Small intestine (tissue), 16 donors: ENCODE results near the gene DENND5A. TPM values are rescaled to one million over a fixed set of nuclear protein-coding genes. Genes with fewer than 3 reads are reported as not detected.

Experiments used
- DNase-seq, 2 donors: peaks; one replicate each; pipeline versions ENCODE4 v3.0.0 to v3.0.0-alpha.2; 2013
- FAIRE-seq: peaks from 2 replicates; lab custom pipeline; 2012; peaks lifted over from hg19 to GRCh38; lab: Jason Lieb, UNC
- H3K27ac ChIP-seq, 3 donors: one replicate each; pipeline ENCODE4 v1.5.1; 2013; ENCODE audit warnings: low read length in 2 of 3, mild to moderate bottlenecking in 2 of 3, control low read depth in 1 of 3, inconsistent platforms in 1 of 3, low read depth in 1 of 3, moderate library complexity in 1 of 3
- H3K27me3 ChIP-seq, 3 donors: one replicate each; pipeline ENCODE4 v1.6.1; 2013; ENCODE audit warnings: low read length in 3 of 3, inconsistent platforms in 1 of 3; ENCODE audit not compliant: control insufficient read depth in 3 of 3, insufficient read depth in 3 of 3
- H3K36me3 ChIP-seq, 3 donors: one replicate each; pipeline ENCODE4 v1.6.1; 2013; ENCODE audit warnings: low read length in 3 of 3, inconsistent platforms in 1 of 3, low read depth in 1 of 3, mild to moderate bottlenecking in 1 of 3, moderate library complexity in 1 of 3; ENCODE audit not compliant: control insufficient read depth in 3 of 3, insufficient read depth in 2 of 3
- H3K4me1 ChIP-seq, 3 donors: one replicate each; pipeline ENCODE4 v1.6.1; 2013; ENCODE audit warnings: low read length in 2 of 3, inconsistent platforms in 1 of 3, low read depth in 1 of 3, mild to moderate bottlenecking in 1 of 3, moderate library complexity in 1 of 3; ENCODE audit not compliant: control insufficient read depth in 3 of 3, insufficient read depth in 2 of 3
- H3K4me3 ChIP-seq, 3 donors: one replicate each; pipeline ENCODE4 v1.5.1; 2013; ENCODE audit warnings: low read length in 3 of 3, control low read depth in 1 of 3, inconsistent platforms in 1 of 3, low read depth in 1 of 3, mild to moderate bottlenecking in 1 of 3, moderate library complexity in 1 of 3
- H3K9me3 ChIP-seq, 2 donors: one replicate each; pipeline ENCODE4 v1.6.1; 2013; ENCODE audit warnings: low read depth in 1 of 2, low read length in 1 of 2; ENCODE audit not compliant: control insufficient read depth in 2 of 2, insufficient read depth in 1 of 2
- WGBS, 3 donors: extraction: QIAGEN DNeasy Blood & Tissue Kit; methylation state at CpG; one replicate each; pipeline ENCODE4 v1.1.7; 2013; 5-methylcytosine and 5-hydroxymethylcytosine counted together
- long read RNA-seq, 10 donors: transcript quantifications; one replicate each; lab custom pipeline, GENCODE V29; 2026
- polyA plus RNA-seq, 4 donors: library from polyadenylated mRNA; stranded (reverse) in 3 of 4; unstranded in 1 of 4; fragments of 200-250 nt in 3 of 4; fragments of 120-200 nt in 1 of 4; gene quantifications; one replicate each; pipeline versions ENCODE4 v1.2.1 to v1.2.3, GENCODE V29; 2013
- donor health status: healthy with polysubstance abuse.
- donor health status: control.
- donor health status: control.
- donor health status: Bipolar disorder and iron deficiency.
- donor health status: healthy.

The DENND5A gene
- 10 to 100 TPM in 2 of 4 donors, 1 to 10 TPM in 1, under 1 TPM in 1; 0.89 to 17.7 (median 11.0) TPM for polyA plus RNA-seq
- long read RNA-seq, donor 1, partial matches to known transcripts: 0 of 1 reads
- long read RNA-seq, donor 1, other reads (novel, unspliced or antisense): 0 of 1 reads
- long read RNA-seq, donor 2: 0 reads
- long read RNA-seq, donor 3, partial matches to known transcripts: 5 of 6 reads
- long read RNA-seq, donor 3, other reads (novel, unspliced or antisense): 0 of 6 reads
- long read RNA-seq, donor 4: 0 reads
- long read RNA-seq, donor 5: 0 reads
- long read RNA-seq, donor 6: 0 reads
- long read RNA-seq, donor 7: 0 reads
- long read RNA-seq, donor 8: 0 reads
- long read RNA-seq, donor 9: 0 reads
- long read RNA-seq, donor 10: 0 reads

DNA sequence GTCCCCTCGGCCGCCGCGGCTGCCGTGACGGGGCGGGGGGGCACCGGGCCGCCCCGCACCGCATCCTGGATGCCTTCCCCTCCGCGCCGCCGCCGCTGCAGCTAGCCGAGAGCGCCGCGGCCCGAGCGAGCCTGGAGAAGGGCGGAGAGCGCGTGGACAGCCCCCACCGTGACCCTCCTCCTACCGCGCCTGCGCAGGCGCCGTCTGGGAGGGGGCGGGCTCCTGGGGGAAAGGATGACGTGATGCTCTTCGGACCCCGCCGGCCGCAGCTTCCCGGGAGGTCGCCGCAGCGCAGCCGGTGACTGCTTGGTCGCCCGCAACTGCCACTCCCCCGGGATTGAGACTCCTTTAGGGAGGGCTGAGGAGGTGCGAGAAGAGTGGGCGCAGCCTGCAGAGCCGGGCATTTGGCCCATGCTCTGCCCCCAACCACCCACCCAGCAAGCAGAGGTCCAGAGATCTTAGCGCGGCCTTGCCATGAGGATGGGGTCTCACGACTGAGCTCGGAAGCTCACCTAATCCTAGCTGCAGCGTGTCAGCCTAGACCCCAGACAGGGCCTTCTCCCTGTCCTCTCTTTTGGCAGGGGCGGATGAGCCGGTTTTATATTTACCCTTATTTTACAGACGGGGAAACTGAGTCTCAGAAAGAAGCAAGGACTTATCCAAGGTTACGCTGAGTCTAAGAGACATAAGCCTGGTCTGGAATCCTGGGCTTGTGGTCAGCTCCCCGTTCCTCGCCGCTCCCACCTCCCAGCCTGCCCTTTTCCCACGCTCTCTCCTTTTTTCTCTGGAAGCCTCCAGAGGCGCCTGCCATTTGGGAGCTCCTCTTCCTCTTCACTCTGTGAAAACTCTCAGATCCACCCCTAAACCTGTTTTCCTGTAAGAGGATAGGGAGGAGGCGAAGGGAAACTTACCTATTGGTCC is at the start of gene DENND5A:
Gene DENND5A (minus strand): TSS at position 140 of the 921 bp plus-strand sequence. CDS start 281 bp downstream, outside the sequence.
- H3K36me3 ChIP-seq: no peaks in the 10 kb centered on the region
- FAIRE-seq (no peak), DNase-seq (peak; percentile 49 to 90)
- H3K27ac ChIP-seq: peak within 1 kb of the TSS; percentile 39 to 92 (median 85)
- H3K4me3 ChIP-seq: peak within 1 kb of the TSS; percentile 68 to 85 (median 85)
- peaks cover 0 to 7% (median 0%) of the 10 kb centered on the region in 3 donors for H3K4me1 ChIP-seq
- no peaks in the 10 kb centered on the region for H3K9me3 ChIP-seq
- 9 to 20% (median 10%) methylated on average over 22 to 63 of the region's 63 CpGs for WGBS, 3 donors
- H3K27me3 ChIP-seq: peaks cover 0 to 3% (median 0%) of the 10 kb centered on the region in 3 donors

DNA sequence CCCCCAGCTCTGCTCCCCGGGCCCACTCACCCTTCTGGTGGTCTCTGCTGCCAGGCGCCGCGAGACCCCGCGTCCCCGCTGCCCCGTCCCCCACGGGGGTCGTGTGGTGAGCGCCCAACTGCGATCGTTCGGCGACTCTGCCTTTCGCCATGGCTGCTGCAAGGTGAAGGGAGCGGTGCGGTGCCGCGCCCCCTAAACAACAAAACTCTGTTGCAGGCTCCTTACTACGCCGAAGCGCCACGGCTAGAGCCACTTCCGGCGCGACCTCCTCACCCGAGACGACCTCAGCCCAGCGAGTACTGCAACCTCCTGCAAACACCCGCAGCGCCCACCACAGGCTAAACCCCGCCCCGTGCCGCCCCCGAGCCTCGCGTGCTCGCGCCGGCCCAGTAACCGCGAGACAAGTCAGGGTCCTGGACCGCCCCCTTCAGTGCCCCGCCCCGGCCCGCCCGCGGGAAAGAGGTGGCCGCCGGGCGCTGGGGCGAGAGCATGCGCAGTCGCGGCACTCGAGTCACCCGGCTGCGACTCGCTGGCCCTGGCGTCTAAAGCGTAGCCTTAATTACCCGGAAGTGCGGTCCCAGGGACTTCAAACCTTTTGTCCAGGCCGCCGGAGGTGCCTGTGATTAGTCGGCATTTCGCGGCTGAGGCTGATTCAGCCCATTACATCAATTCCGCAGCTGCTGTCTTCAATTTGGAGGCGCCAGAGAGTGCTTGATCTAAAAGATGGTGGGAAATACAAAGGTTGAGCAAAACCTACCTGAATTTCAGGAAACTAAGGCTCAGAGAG is 49.3 kb upstream of the DENND5A start, which contains the start of gene TMEM41B:
Gene TMEM41B (minus strand): TSS at position 303 of the 787 bp plus-strand sequence. CDS start 152 bp downstream, at position 151.
- DNase-seq: peak; percentile 99
- peaks cover 0 to 10% (median 0%) of the 10 kb centered on the region in 3 donors for H3K36me3 ChIP-seq
- no peaks in the 10 kb centered on the region for H3K27me3 ChIP-seq
- H3K4me3 ChIP-seq: peak within 1 kb of the TSS; percentile 89 to 99 (median 99)
- FAIRE-seq: no peak
- 0 to 1% (median 1%) methylated on average over 59 to 71 of the region's 71 CpGs for WGBS, 3 donors
- peak within 1 kb of the TSS; percentile 91 to 96 (median 95) for H3K27ac ChIP-seq
- H3K4me1 ChIP-seq: peaks cover 5 to 20% (median 9%) of the 10 kb centered on the region in 3 donors
- H3K9me3 ChIP-seq: no peaks in the 10 kb centered on the region

DNA sequence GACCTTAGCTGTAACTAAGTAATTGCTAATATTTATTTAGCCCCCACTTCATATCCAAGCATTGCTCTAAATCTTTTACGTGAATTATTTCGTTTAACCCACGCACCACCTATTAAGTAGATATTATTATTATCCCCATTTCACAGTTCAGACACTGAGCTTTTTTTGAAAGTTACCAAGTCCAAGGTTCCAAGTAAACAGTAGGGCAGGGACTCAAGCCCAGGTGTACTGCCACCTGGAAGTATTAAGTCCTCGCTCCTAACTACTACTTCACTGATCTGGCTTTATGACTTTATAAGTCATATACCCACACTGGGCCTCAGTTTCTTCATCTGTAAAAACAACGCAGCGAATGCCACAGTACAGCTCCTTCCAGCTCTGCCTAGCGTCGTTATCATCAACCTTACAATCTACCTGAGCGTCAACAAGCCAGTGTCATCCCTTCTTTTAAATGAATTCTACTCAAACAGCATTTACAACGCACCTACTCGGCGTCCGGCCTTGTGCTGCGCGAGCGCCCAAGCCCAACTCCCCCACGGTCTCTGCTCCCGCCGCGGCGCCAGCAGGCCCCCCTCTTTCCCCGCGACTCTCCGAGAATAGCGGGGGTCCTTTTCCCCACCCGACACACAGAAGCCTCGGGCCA is 48.6 kb upstream of the DENND5A start:
- H3K27ac ChIP-seq: peak overlapping the region; percentile 84 to 96 (median 87)
- peak overlapping the region; percentile 89 to 99 (median 99) for H3K4me3 ChIP-seq
- H3K27me3 ChIP-seq: no peaks in the 10 kb centered on the region
- FAIRE-seq (no peak), DNase-seq (peak; percentile 69 to 77)
- H3K36me3 ChIP-seq: peaks cover 0 to 10% (median 0%) of the 10 kb centered on the region in 3 donors
- H3K4me1 ChIP-seq: peaks cover 5 to 20% (median 9%) of the 10 kb centered on the region in 3 donors
- no peaks in the 10 kb centered on the region for H3K9me3 ChIP-seq
- WGBS, 3 donors: 1 to 2% (median 1%) methylated on average over 27 of the region's 27 CpGs

GRCh38 chr11:9310485-9311090 is 45.4 kb upstream of the DENND5A start:
- WGBS, 3 donors: 86 to 94% (median 90%) methylated on average over 3 of the region's 3 CpGs
- Histone ChIP-seq H3K27ac (no peak overlapping the region), H3K36me3 (peaks cover 0 to 10% (median 0%) of the 10 kb centered on the region in 3 donors), H3K4me1 (peaks cover 5 to 11% (median 6%) of the 10 kb centered on the region in 3 donors), H3K9me3 (no peaks in the 10 kb centered on the region), H3K27me3 (no peaks in the 10 kb centered on the region), H3K4me3 (no peak overlapping the region)
- DNase-seq (no peak), FAIRE-seq (no peak)

- Histone ChIP-seq H3K36me3 (peaks cover 0 to 4% (median 0%) of the 10 kb centered on the region in 3 donors), H3K9me3 (no peaks in the 10 kb centered on the region), H3K4me1 (no peaks in the 10 kb centered on the region), H3K27me3 (no peaks in the 10 kb centered on the region), H3K27ac (no peak overlapping the region), H3K4me3 (no peak overlapping the region)
- FAIRE-seq (no peak), DNase-seq (no peak)
- WGBS, 3 donors: 70 to 76% (median 73%) methylated on average over 3 of the region's 3 CpGs
These were observed 39.0 kb upstream of the DENND5A start for GRCh38 chr11:9304178-9304577.

DNA sequence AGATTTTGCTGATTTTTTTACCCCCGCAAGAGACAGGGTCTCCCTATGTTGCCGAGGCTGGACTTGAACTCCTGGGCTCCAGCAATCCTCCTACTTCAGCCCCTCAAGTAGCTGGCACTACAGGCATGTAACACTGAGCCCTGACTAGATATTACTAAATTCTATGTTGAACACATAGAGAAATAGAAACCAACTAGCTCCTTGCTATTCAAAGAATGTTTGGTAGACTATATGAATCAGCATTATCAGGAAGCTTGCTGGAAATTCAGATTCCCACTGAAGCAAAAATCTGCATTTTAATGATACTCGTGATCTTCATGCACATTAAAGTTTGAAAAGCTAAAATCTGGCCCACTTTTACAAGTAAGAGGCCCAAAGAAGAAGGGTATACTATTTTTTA is 37.3 kb upstream of the DENND5A start:
- H3K9me3 ChIP-seq: no peaks in the 10 kb centered on the region
- H3K4me1 ChIP-seq: no peaks in the 10 kb centered on the region
- peaks cover 0 to 12% (median 2%) of the 10 kb centered on the region in 3 donors for H3K36me3 ChIP-seq
- H3K27ac ChIP-seq: no peak overlapping the region
- no peak overlapping the region for H3K4me3 ChIP-seq
- 88 to 96% (median 92%) methylated on average over 3 of the region's 3 CpGs for WGBS, 3 donors
- DNase-seq: no peak
- FAIRE-seq: no peak
- H3K27me3 ChIP-seq: no peaks in the 10 kb centered on the region

GRCh38 chr11:9301720-9302119 is 36.6 kb upstream of the DENND5A start:
- DNase-seq (no peak), FAIRE-seq (no peak)
- H3K4me1 ChIP-seq: no peaks in the 10 kb centered on the region
- no peak overlapping the region for H3K27ac ChIP-seq
- no peaks in the 10 kb centered on the region for H3K9me3 ChIP-seq
- H3K27me3 ChIP-seq: no peaks in the 10 kb centered on the region
- no peak overlapping the region for H3K4me3 ChIP-seq
- WGBS, 3 donors: 81 to 90% (median 89%) methylated on average over 6 to 10 of the region's 10 CpGs
- H3K36me3 ChIP-seq: peaks cover 0 to 17% (median 2%) of the 10 kb centered on the region in 3 donors
